Right cardiac atrium (tissue), 5 donors: ENCODE measurements around the gene TTC7B. TPM values are rescaled to one million over a fixed set of nuclear protein-coding genes. Genes with fewer than 3 reads are reported as not detected.

Experiments used
- ATAC-seq, 2 donors: fragments of 200-7000 bp; cut with Tn5 transposase; one replicate each; pipeline versions ENCODE4 v1.8.0 to v1.9.1; 2020; ENCODE audit warnings: moderate library complexity in 2 of 2, mild to moderate bottlenecking in 1 of 2
- DNase-seq, 3 donors: peaks; one replicate each; pipeline ENCODE4 v3.0.0-alpha.2; 2020
- H3K27ac ChIP-seq: one replicate; pipeline ENCODE4 v1.5.1; 2013; ENCODE audit warnings: mild to moderate bottlenecking, low read length, control low read depth, moderate library complexity
- H3K27me3 ChIP-seq: one replicate; pipeline ENCODE4 v1.6.1; 2013; ENCODE audit not compliant: control insufficient read depth, insufficient read depth
- H3K4me1 ChIP-seq: one replicate; pipeline ENCODE4 v1.6.1; 2013; ENCODE audit warnings: low read length; ENCODE audit not compliant: control insufficient read depth, insufficient read depth
- H3K4me3 ChIP-seq: one replicate; pipeline ENCODE4 v1.5.1; 2013; ENCODE audit warnings: low read length, control low read depth
- H3K9me3 ChIP-seq: one replicate; pipeline ENCODE4 v1.6.1; 2013; ENCODE audit warnings: low read length; ENCODE audit not compliant: control insufficient read depth
- WGBS: extraction: QIAGEN DNeasy Blood & Tissue Kit; methylation state at CpG from one replicate; pipeline ENCODE4 v1.1.7; 2013; 5-methylcytosine and 5-hydroxymethylcytosine counted together
- intact Hi-C, 4 donors: fragments of 100-400 bp; cut with DNase I; formaldehyde crosslinking; loops; one replicate each; pipeline versions ENCODE4 v1.11.0 to v1.14.0; 2022 to 2023
- polyA plus RNA-seq: library from polyadenylated mRNA; stranded (reverse); fragments of 200-250 nt; gene quantifications from one replicate; pipeline ENCODE4 v1.2.3, GENCODE V29; 2013
- total RNA-seq, 4 donors: library from RNA; stranded (reverse); fragmentation: NEBNext Ultra II Directional; extraction: Animal tissue kit (Norgen Biotek cat#: 25700); gene quantifications; one replicate each; pipeline ENCODE4 v1.2.1, GENCODE V29; 2021
- donor health status: healthy with polysubstance abuse.
- donor health status: DM: no; HTN: yes; CAD: no.
- donor health status: DM: no; HTN: no; CAD: no.
- donor health status: DM: no; HTN: yes; CAD: no; lungs with severe emphysema.
- donor health status: DM: yes; HTN: yes; CAD: no.

The TTC7B gene
- total and polyA plus RNA-seq, 5 donors: 38.1 to 88.7 (median 82.8) TPM

- no peak overlapping the region for H3K27ac ChIP-seq
- intact Hi-C loops: loop anchor here in 1 of 4 donors (10.0 kb wide), 1 partner anchor 50 kb away; no protein-coding TSS in a partner anchor
Measured at GRCh38 chr14:90814806-90815571, 1.2 kb downstream of the TTC7B start.

DNA sequence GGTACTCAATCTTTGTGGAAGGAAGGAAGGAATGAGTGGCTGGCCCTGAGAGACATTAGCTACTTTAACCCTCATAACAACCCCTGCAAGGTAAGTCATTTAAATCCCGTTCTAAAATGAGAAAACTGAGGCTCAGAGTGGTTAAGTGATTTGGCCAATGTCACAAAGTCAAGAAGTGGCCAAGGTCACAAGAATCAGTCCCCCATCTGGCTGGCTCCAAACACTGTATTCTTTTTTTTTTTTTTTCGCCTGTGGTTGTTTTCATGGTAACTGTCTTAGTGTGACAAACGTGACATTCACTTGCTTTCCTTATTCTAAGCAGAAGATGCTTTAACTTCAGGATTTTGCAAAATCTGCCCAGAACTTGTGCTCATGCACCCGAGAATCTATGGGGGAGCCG lies 2.8 kb downstream of the TTC7B start:
- no peak overlapping the region for H3K27ac ChIP-seq
- no peaks in the 10 kb centered on the region for H3K27me3 ChIP-seq
- H3K9me3 ChIP-seq: no peaks in the 10 kb centered on the region
- no peak for DNase-seq
- 76% methylated on average over 5 of the region's 5 CpGs for WGBS
- H3K4me3 ChIP-seq: no peak overlapping the region
- H3K4me1 ChIP-seq: peaks cover 11% of the 10 kb centered on the region
- intact Hi-C loops: loop anchor here in 1 of 4 donors (10.0 kb wide), 1 partner anchor 49 kb away; no protein-coding TSS in a partner anchor
- ATAC-seq: no peak

More at GRCh38 chr14:90814806-90815571, 1.2 kb downstream of the TTC7B start:
- ATAC-seq (no peak), DNase-seq (no peak)
- H3K4me3 ChIP-seq: peak overlapping the region; percentile 99
- 46% methylated on average over 13 of the region's 13 CpGs for WGBS
- H3K4me1 ChIP-seq: peaks cover 7% of the 10 kb centered on the region
- H3K27me3 ChIP-seq: no peaks in the 10 kb centered on the region
- H3K9me3 ChIP-seq: no peaks in the 10 kb centered on the region

GRCh38 chr14:90812109-90812508 lies 4.1 kb downstream of the TTC7B start:
- intact Hi-C loops: loop anchor here in 1 of 4 donors (10.0 kb wide), 1 partner anchor 47 kb away; no protein-coding TSS in a partner anchor
- ATAC-seq (no peak), DNase-seq (no peak)
- no peak overlapping the region for H3K27ac ChIP-seq
- H3K4me1 ChIP-seq: peaks cover 18% of the 10 kb centered on the region
- no peaks in the 10 kb centered on the region for H3K9me3 ChIP-seq
- 96% methylated on average over 5 of the region's 5 CpGs for WGBS
- no peaks in the 10 kb centered on the region for H3K27me3 ChIP-seq
- H3K4me3 ChIP-seq: no peak overlapping the region

DNA sequence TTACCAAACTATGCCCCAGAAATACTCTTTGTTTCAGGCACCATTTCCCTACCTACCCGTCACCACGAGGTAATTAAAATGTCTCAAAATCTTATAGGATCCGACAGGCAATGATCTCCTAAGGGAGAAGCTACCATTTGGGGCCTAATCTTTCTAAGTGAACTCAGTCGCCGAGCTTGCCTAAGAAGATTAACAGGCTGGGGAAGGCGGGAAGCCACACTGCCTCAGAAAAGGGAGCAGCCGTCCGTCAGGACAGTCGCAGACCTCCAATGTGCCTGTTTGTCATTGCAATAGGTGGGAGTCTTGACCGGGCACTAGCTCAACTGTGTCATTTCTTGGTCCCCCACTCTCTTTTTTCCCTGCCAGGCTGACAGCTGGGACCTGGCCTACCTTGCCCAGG lies 4.6 kb downstream of the TTC7B start:
- no peaks in the 10 kb centered on the region for H3K9me3 ChIP-seq
- no peak for ATAC-seq
- H3K27ac ChIP-seq: no peak overlapping the region
- H3K27me3 ChIP-seq: no peaks in the 10 kb centered on the region
- H3K4me3 ChIP-seq: no peak overlapping the region
- H3K4me1 ChIP-seq: peaks cover 19% of the 10 kb centered on the region
- no peak for DNase-seq
- WGBS: 92% methylated on average over 10 of the region's 10 CpGs
- intact Hi-C loops: loop anchor here in 1 of 4 donors (10.0 kb wide), 1 partner anchor 47 kb away; no protein-coding TSS in a partner anchor

DNA sequence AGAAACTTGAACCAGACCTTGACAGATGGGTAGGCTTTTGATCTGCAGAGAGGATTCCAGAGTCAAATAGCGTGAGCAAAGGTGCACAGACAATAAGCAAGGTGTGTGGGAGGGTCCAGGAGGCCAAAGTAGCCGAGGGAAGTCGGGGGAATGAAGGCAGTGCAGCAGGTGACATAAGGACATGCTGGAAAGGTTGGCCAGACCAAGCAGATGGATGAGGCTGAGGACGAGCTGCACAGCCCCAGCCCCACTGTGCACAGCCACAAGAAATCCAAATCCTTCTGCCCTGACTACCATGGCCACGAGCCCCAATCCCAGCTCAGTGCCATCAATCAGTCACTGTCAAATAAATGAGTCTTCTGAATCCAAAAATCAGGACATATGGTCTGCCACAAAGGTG lies 5.4 kb downstream of the TTC7B start:
- intact Hi-C loops: loop anchor here in 1 of 4 donors (10.0 kb wide), 1 partner anchor 46 kb away; no protein-coding TSS in a partner anchor
- Histone ChIP-seq H3K27me3 (no peaks in the 10 kb centered on the region), H3K4me1 (peaks cover 24% of the 10 kb centered on the region), H3K27ac (no peak overlapping the region), H3K9me3 (no peaks in the 10 kb centered on the region), H3K4me3 (no peak overlapping the region)
- DNase-seq (no peak), ATAC-seq (no peak)
- WGBS: 86% methylated on average over 5 of the region's 5 CpGs

DNA sequence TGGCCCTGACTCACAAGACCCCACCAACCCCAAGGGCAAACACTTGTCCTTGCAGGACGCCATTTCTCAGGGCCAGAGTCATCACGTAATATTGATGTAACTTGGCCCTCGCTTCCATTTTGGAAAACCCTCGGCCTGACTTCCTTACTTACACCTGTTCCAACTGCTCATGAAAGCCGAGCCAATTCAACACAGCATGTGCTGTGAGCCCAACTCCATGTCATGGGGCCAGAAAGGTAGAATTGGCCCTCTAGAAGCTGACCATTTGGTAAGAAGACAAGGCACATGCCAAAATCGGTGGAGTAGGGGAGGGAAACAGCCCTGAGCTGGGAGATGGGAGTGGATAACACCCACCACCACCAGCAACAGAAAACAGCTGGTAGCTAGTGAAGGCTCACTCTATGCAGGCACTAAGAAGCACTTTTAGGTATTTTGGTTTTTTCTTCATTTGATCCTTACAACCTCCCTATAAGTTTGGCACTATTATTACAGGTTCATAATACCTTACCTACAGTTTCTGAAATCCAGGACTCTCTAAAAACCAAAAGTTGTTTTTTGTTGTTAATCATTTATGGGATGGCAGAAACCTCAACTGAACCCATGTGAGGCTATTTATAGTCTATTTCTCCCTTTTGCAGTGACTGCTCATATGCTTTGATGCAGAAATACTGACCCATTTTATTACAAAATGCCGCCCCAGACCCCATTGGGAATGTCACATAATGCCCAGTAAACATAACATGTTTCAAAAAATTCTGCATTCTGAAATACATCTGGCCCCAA lies 6.5 kb downstream of the TTC7B start:
- Histone ChIP-seq H3K4me3 (no peak overlapping the region), H3K27ac (no peak overlapping the region), H3K4me1 (peaks cover 20% of the 10 kb centered on the region), H3K9me3 (no peaks in the 10 kb centered on the region), H3K27me3 (no peaks in the 10 kb centered on the region)
- DNase-seq (no peak), ATAC-seq (no peak)
- intact Hi-C loops: loop anchor here in 1 of 4 donors (10.0 kb wide), 1 partner anchor 45 kb away; no protein-coding TSS in a partner anchor
- WGBS: 95% methylated on average over 7 of the region's 7 CpGs

GRCh38 chr14:90808759-90809529 lies 7.3 kb downstream of the TTC7B start:
- no peak for DNase-seq
- ATAC-seq: no peak
- no peaks in the 10 kb centered on the region for H3K9me3 ChIP-seq
- H3K27me3 ChIP-seq: no peaks in the 10 kb centered on the region
- no peak overlapping the region for H3K4me3 ChIP-seq
- H3K27ac ChIP-seq: peak overlapping the region; percentile 49
- WGBS: 87% methylated on average over 15 of the region's 15 CpGs
- peaks cover 19% of the 10 kb centered on the region for H3K4me1 ChIP-seq
- intact Hi-C loops: no loop called here

DNA sequence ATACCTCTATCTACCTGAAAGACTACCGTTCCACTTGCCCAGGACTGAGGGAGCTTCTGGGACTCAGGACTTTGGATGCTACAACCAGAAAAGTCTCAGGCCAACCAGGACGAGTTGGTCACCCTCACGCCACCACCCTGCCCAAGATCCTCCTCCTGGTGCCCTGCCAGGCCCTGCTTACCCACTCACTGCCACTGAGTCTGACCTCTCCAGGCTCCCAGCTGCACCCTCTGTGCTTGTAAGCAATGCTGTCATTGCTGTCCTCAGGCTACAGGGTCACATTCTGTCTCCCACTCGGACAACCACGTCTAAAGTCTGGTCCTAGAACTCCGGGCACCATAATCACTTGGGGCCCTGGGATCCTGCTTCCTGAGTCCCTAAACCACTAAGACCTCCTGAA lies 9.2 kb downstream of the TTC7B start:
- peak in 1 of 2 donors; percentile 14 for ATAC-seq
- Histone ChIP-seq H3K4me3 (no peak overlapping the region), H3K27ac (peak overlapping the region; percentile 43), H3K4me1 (peaks cover 25% of the 10 kb centered on the region), H3K9me3 (no peaks in the 10 kb centered on the region), H3K27me3 (no peaks in the 10 kb centered on the region)
- DNase-seq: peak in 1 of 3 donors; percentile 64
- intact Hi-C loops: no loop called here
- WGBS: 70% methylated on average over 6 of the region's 6 CpGs

DNA sequence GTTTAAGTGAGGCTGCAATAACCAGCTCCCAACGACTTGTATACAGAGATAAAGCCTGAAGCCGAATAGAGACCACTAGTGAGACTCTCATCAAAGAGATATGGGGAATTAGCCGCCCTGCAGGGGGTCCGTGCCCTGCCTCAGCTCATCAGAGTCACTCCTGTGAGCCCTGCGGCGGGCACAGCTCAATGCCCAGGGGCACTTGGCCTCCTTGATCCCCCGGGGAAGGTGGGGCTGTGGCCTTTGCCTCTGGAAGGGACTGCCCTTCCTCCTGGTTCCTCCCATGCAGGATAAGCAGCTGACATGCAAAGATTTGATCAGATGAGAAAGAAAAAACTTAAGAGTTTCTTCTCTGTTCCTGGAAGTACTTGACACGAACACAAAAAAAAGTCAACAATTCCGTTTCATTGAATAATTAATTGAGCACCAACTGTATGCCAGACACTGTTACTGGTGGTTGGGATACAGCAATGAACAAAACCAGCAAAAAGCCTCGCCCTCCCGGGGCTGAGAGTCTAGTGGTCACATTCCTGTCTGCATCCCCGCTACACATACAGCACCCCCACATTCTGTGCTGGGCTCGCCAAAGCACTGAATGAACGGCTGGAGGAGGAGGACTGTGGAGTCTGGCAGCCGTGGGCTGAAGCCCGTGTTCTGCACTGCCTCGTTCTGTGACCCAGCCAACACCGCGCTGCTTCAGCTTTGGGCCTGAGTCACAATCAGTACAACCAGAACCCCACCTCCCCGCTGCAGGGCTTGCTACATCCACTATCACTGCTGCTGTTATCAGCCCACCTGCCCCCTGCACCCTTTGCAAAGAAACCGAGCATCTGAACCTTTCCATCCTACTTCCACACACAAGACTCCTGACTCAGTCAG lies 10.3 kb downstream of the TTC7B start:
- intact Hi-C loops: no loop called here
- WGBS: 58% methylated on average over 21 of the region's 21 CpGs
- H3K27me3 ChIP-seq: no peaks in the 10 kb centered on the region
- H3K4me3 ChIP-seq: no peak overlapping the region
- DNase-seq: peak; percentile 61 to 81 (median 76)
- H3K4me1 ChIP-seq: peaks cover 26% of the 10 kb centered on the region
- peak overlapping the region; percentile 39 for H3K27ac ChIP-seq
- peak; percentile 47 to 56 for ATAC-seq
- H3K9me3 ChIP-seq: no peaks in the 10 kb centered on the region

DNA sequence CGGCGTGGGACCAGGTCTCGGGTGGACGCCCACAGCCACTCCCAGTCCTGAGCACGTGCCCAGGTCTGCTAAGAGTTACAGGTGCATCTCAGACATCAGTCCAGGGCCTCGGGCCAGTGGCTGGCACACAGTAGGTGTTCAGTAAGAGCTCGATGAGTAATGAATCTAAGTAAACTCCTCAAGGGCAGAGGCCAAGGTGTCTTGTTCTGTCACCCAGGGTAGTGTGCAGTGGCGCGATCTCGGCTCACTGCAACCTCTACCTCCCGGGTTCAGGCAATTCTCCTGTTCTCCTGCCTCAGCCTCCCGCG lies 11.2 kb downstream of the TTC7B start:
- ATAC-seq (no peak), DNase-seq (no peak)
- no peaks in the 10 kb centered on the region for H3K27me3 ChIP-seq
- H3K9me3 ChIP-seq: no peaks in the 10 kb centered on the region
- H3K27ac ChIP-seq: no peak overlapping the region
- H3K4me3 ChIP-seq: no peak overlapping the region
- intact Hi-C loops: no loop called here
- H3K4me1 ChIP-seq: peaks cover 26% of the 10 kb centered on the region
- 97% methylated on average over 13 of the region's 13 CpGs for WGBS
